Kidney (tissue), 14 donors: Measurements from ENCODE around the gene C1QL3. TPM values are rescaled to one million over a fixed set of nuclear protein-coding genes. Genes with fewer than 3 reads are reported as not detected.

Source experiments
- DNase-seq, 5 donors: peaks; one replicate each; pipeline ENCODE4 v3.0.0-alpha.2; 2013 to 2020
- FAIRE-seq: peaks from 2 replicates; lab custom pipeline; 2012; peaks lifted over from hg19 to GRCh38; lab: Jason Lieb, UNC
- H3K27ac ChIP-seq, 2 donors: one replicate each; pipeline ENCODE4 v1.7.0; 2013; ENCODE audit warnings: low read depth in 2 of 2, low read length in 2 of 2, inconsistent platforms in 1 of 2
- H3K27me3 ChIP-seq: one replicate; pipeline ENCODE4 v1.7.1; 2013; ENCODE audit warnings: low read length, inconsistent platforms; ENCODE audit not compliant: control insufficient read depth, insufficient read depth
- H3K36me3 ChIP-seq, 3 donors: one replicate each; pipeline versions ENCODE4 v1.7.0 to v1.7.1; 2013; ENCODE audit warnings: low read length in 3 of 3, control low read depth in 1 of 3, inconsistent platforms in 1 of 3; ENCODE audit not compliant: insufficient read depth in 3 of 3, control insufficient read depth in 2 of 3
- H3K4me1 ChIP-seq, 3 donors: one replicate each; pipeline versions ENCODE4 v1.7.0 to v1.7.1; 2013; ENCODE audit warnings: low read length in 3 of 3, inconsistent platforms in 1 of 3, low read depth in 1 of 3; ENCODE audit not compliant: control insufficient read depth in 2 of 3, insufficient read depth in 2 of 3
- H3K4me3 ChIP-seq, 3 donors: one replicate each; pipeline versions ENCODE4 v1.7.0 to v1.8.1; 2013; ENCODE audit warnings: low read length in 3 of 3, control low read depth in 1 of 3, inconsistent platforms in 1 of 3
- H3K9ac ChIP-seq, 3 donors: one replicate each; pipeline versions ENCODE4 v1.7.0 to v1.7.1; 2013; ENCODE audit warnings: low read length in 3 of 3, control low read depth in 1 of 3, inconsistent platforms in 1 of 3
- H3K9me3 ChIP-seq, 3 donors: one replicate each; pipeline versions ENCODE4 v1.7.0 to v1.7.1; 2013; ENCODE audit warnings: low read length in 3 of 3, control low read depth in 1 of 3, inconsistent platforms in 1 of 3; ENCODE audit not compliant: control insufficient read depth in 2 of 3, insufficient read depth in 1 of 3
- CTCF ChIP-seq: IDR thresholded peaks from 3 replicates; pipeline ENCODE4 v1.5.1; 2012; ENCODE audit warnings: mild to moderate bottlenecking, moderate library complexity, borderline replicate concordance; ENCODE audit not compliant: insufficient read depth; ENCODE audit errors: extremely low read depth
- intact Hi-C: fragments of 100-400 bp; cut with DNase I; formaldehyde crosslinking; loops from one replicate; pipeline ENCODE4 v1.11.1; 2022
- polyA plus RNA-seq: library from polyadenylated mRNA; stranded (reverse); fragments of 350-450 nt; fragmentation: Illumina TruSeq; extraction: RNeasy Lipid Tissue Mini Kit (QIAGEN cat#74804); gene quantifications from one replicate; pipeline ENCODE4 v1.2.3, GENCODE V29; 2014; ENCODE audit warnings: low read depth, low replicate concordance; ENCODE audit not compliant: insufficient read depth
- total RNA-seq: library from RNA; stranded (reverse); fragmentation: NEBNext Ultra II Directional; extraction: Animal tissue kit (Norgen Biotek cat#: 25700); gene quantifications from one replicate; pipeline ENCODE4 v1.2.1, GENCODE V29; 2021
- donor health status: control.
- donor health status: control.
- donor health status: control.
- donor health status: control.
- donor health status: control.
- donor health status: DM: yes; HTN: yes; CAD: no.
- donor health status: Normal renal cell carcinoma (clear cell type).

C1QL3 gene
- total and polyA plus RNA-seq, 2 donors from 2014 or later = not detected

- Histone ChIP-seq H3K27me3 (no peaks in the 10 kb centered on the region), H3K4me3 (no peak overlapping the region), H3K4me1 (no peaks in the 10 kb centered on the region), H3K9ac (no peak overlapping the region), H3K9me3 (no peaks in the 10 kb centered on the region), H3K36me3 (no peaks in the 10 kb centered on the region), H3K27ac (no peak overlapping the region)
- DNase-seq = no peak
- intact Hi-C loops = no loop called here
- TF ChIP-seq CTCF = no peak
- FAIRE-seq = no peak
Measured at GRCh38 chr10:16565604-16566003, 43.9 kb upstream of the C1QL3 start.

- Histone ChIP-seq H3K27me3 (no peaks in the 10 kb centered on the region), H3K9me3 (no peaks in the 10 kb centered on the region), H3K9ac (no peak overlapping the region), H3K4me3 (no peak overlapping the region), H3K36me3 (no peaks in the 10 kb centered on the region), H3K27ac (no peak overlapping the region), H3K4me1 (no peaks in the 10 kb centered on the region)
- no peak for TF ChIP-seq CTCF
- FAIRE-seq (no peak), DNase-seq (no peak)
- intact Hi-C loops = no loop called here
Measured at GRCh38 chr10:16562891-16563290, 41.2 kb upstream of the C1QL3 start.

GRCh38 chr10:16559236-16559773, 37.6 kb upstream of the C1QL3 start:
- TF ChIP-seq CTCF = no peak
- Histone ChIP-seq H3K4me3 (no peak overlapping the region), H3K9me3 (no peaks in the 10 kb centered on the region), H3K36me3 (no peaks in the 10 kb centered on the region), H3K9ac (no peak overlapping the region), H3K27me3 (no peaks in the 10 kb centered on the region), H3K4me1 (no peaks in the 10 kb centered on the region), H3K27ac (no peak overlapping the region)
- intact Hi-C loops = no loop called here
- DNase-seq (no peak), FAIRE-seq (no peak)

- intact Hi-C loops = no loop called here
- DNase-seq = no peak
- FAIRE-seq = no peak
Measured at GRCh38 chr10:16547973-16548372, 26.3 kb upstream of the C1QL3 start.

More at GRCh38 chr10:16547973-16548372, 26.3 kb upstream of the C1QL3 start:
- no peak overlapping the region for H3K27ac ChIP-seq
- H3K36me3 ChIP-seq = no peaks in the 10 kb centered on the region
- H3K4me3 ChIP-seq = no peak overlapping the region
- no peak overlapping the region for H3K9ac ChIP-seq
- no peak for TF ChIP-seq CTCF
- no peaks in the 10 kb centered on the region for H3K9me3 ChIP-seq
- H3K4me1 ChIP-seq = no peaks in the 10 kb centered on the region
- no peaks in the 10 kb centered on the region for H3K27me3 ChIP-seq
